ENCODE measurements around the gene KRT27. TPM values are rescaled to one million over a fixed set of nuclear protein-coding genes. Genes with fewer than 3 reads are reported as not detected.

KRT27 gene
- total and polyA plus RNA-seq, 10 of the 15 experiments (the other 5 are each of a cell fraction or from before 2014, with no cell fraction given), result not detected

GRCh38 chr17:40799859-40800258, 17.5 kb upstream of the KRT27 start, which contains the start of gene KRT28:
TSS of gene KRT28 (minus strand) at chr17:40799959. CDS start at chr17:40799893, 66 bp downstream.
- Histone ChIP-seq H3K36me3 (ENCODE audit: control insufficient read depth in 2 of 2, insufficient read depth in 2 of 2, low read length in 1 of 2) (no peaks in the 10 kb centered on the region), H3K4me3 (no peak within 1 kb of the TSS), H4K20me1 (ENCODE audit: control insufficient read depth, insufficient read depth) (no peaks in the 10 kb centered on the region), H2AFZ (ENCODE audit: control insufficient read depth, low read depth, low read length) (no peak within 1 kb of the TSS), H3K79me2 (ENCODE audit: control insufficient read depth, insufficient read depth, low read length) (no peaks in the 10 kb centered on the region), H3K27ac (ENCODE audit: control insufficient read depth, insufficient read depth) (no peak within 1 kb of the TSS), H3K9ac (ENCODE audit: control insufficient read depth, insufficient read depth, low read length) (no peak within 1 kb of the TSS), H3K4me2 (ENCODE audit: control insufficient read depth, insufficient read depth) (no peak within 1 kb of the TSS), H3K27me3 (replicated peaks in 1 of 2; ENCODE audit: control insufficient read depth in 2 of 2, insufficient read depth in 2 of 2, low read length in 1 of 2) (peaks cover 2 to 16% of the 10 kb centered on the region in 2 experiments; a peak in 2 of 4 replicates), H3K4me1 (ENCODE audit: control insufficient read depth, insufficient read depth, low read length) (no peaks in the 10 kb centered on the region), H3K9me3 (replicated peaks; ENCODE audit: control insufficient read depth, insufficient read depth, low read length) (no peaks in the 10 kb centered on the region)
- no peak for ATAC-seq
- ChIA-PET SMC1A (ENCODE audit: uncharacterized antibody, unreplicated experiment) (no interaction called here), CTCF (interaction anchor here (1.2 kb wide), 1 partner anchor 180 kb away, joined by 4 read pairs; no protein-coding TSS in a partner anchor), RAD21 (ENCODE audit: unreplicated experiment) (interaction anchor here (1.0 kb wide), 1 partner anchor 175 kb away, joined by 3 read pairs; no protein-coding TSS in a partner anchor), POLR2A (no interaction called here)
- in situ Hi-C loops (cut with MboI), result loop anchor here (5.0 kb wide), 2 partner anchors 183 to 862 kb away; no protein-coding TSS in a partner anchor
- intact Hi-C loops (cut with micrococcal nuclease; ENCODE audit: unreplicated experiment), result loop anchor here (5.0 to 10.0 kb wide), 4 partner anchors 57 to 862 kb away; no protein-coding TSS in a partner anchor
- no TSS peak for BruUV-seq (replicated peaks)
- TF ChIP-seq, protein P1, sequence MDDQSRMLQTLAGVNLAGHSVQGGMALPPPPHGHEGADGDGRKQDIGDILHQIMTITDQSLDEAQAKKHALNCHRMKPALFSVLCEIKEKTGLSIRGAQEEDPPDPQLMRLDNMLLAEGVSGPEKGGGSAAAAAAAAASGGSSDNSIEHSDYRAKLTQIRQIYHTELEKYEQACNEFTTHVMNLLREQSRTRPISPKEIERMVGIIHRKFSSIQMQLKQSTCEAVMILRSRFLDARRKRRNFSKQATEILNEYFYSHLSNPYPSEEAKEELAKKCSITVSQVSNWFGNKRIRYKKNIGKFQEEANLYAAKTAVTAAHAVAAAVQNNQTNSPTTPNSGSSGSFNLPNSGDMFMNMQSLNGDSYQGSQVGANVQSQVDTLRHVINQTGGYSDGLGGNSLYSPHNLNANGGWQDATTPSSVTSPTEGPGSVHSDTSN (IDR thresholded peaks at IDR 0.05; ENCODE audit: insufficient replicate concordance, low read depth, low read length), result no peak
- no peak for TF ChIP-seq MYC (IDR thresholded peaks at IDR 0.05; ENCODE audit: insufficient read depth, insufficient read length, insufficient replicate concordance, low read length, severe bottlenecking)
- TF ChIP-seq IRF3 (IDR thresholded peaks at IDR 0.05), result no peak
- no peak for TF ChIP-seq RB1 (IDR thresholded peaks at IDR 0.05; ENCODE audit: borderline replicate concordance)
- TF ChIP-seq YBX1 (IDR thresholded peaks at IDR 0.05), result no peak
- TF ChIP-seq, protein P2, sequence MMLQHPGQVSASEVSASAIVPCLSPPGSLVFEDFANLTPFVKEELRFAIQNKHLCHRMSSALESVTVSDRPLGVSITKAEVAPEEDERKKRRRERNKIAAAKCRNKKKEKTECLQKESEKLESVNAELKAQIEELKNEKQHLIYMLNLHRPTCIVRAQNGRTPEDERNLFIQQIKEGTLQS (IDR thresholded peaks at IDR 0.05; ENCODE audit: borderline replicate concordance, extremely low read depth, low read depth, low read length), result no peak
- TF ChIP-seq CHD2 (IDR thresholded peaks at IDR 0.05; ENCODE audit: borderline replicate concordance, low read depth, low read length), result no peak
- no peak for TF ChIP-seq RCOR1 (conservative IDR thresholded peaks at IDR 0.05; ENCODE audit: low read depth, low read length)
- TF ChIP-seq TARDBP (IDR thresholded peaks at IDR 0.05; ENCODE audit: borderline replicate concordance), result no peak
- TF ChIP-seq PML (IDR thresholded peaks at IDR 0.05; ENCODE audit: low read length), result no peak
- TF ChIP-seq GABPA (IDR thresholded peaks at IDR 0.05; ENCODE audit: low read depth), result no peak
- no peak for FAIRE-seq
- 8% methylated on average over 3 of the region's 3 CpGs for WGBS (ENCODE audit: insufficient coverage, insufficient replicate concordance, low lambda C conversion rate, missing lambda C conversion rate)
- no peak for DNase-seq (ENCODE audit: low read depth, low spot score)

All from GM12878 (cell line).